Erythroblast (primary cell): ENCODE measurements around the gene UBE2G2.
A peak's percentile ranks its signal among the peaks of the same experiment; 100 is the strongest.

Experiments
- DNase-seq, 2 experiments: peaks; one replicate each; lab custom pipeline; 2025; lab: John Stamatoyannopoulos, UW
- GATA1 ChIP-seq: IDR thresholded peaks from 2 replicates; pipeline ENCODE4 v1.6.1; 2011; ENCODE audit warnings: low read depth, mild to moderate bottlenecking, control low read depth, low read length, moderate library complexity
- POLR2A ChIP-seq: IDR thresholded peaks from 2 replicates; pipeline ENCODE4 v1.6.1; 2011; ENCODE audit warnings: mild to moderate bottlenecking, low read length

UBE2G2 gene

GRCh38 chr21:44831227-44831860 is 29.7 kb upstream of the UBE2G2 start:
- DNase-seq: no peak
- TF ChIP-seq GATA1: no peak
- no peak for TF ChIP-seq POLR2A

DNA sequence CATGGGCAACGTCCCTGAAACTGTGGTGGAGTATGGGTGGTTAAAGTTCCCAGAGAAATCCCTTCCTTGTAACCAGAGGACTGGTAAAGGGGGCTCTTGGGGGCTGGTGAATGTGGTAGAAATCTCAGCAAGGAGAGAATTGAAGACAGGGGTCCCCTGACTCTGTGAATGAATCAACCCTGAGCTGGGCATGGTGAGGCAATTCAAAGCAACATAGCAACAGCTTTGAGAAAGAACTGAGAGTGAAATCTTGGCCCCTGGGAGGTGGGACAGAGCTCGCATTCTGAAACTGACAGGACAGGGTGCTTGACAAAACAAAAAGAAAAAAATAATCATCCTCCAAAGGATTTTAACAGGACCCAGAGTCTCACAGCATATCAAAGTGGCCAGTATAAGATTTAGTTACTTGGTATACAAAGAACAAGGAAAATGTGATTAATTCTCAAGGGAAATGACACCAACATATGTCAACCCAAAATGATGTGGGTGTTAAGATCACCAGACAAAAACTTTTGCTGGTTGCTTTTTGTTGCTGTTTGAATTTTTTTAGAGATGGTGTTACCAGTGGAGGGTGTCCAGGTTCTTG is 28.0 kb upstream of the UBE2G2 start:
- TF ChIP-seq GATA1: no peak
- TF ChIP-seq POLR2A: no peak
- DNase-seq: no peak

DNA sequence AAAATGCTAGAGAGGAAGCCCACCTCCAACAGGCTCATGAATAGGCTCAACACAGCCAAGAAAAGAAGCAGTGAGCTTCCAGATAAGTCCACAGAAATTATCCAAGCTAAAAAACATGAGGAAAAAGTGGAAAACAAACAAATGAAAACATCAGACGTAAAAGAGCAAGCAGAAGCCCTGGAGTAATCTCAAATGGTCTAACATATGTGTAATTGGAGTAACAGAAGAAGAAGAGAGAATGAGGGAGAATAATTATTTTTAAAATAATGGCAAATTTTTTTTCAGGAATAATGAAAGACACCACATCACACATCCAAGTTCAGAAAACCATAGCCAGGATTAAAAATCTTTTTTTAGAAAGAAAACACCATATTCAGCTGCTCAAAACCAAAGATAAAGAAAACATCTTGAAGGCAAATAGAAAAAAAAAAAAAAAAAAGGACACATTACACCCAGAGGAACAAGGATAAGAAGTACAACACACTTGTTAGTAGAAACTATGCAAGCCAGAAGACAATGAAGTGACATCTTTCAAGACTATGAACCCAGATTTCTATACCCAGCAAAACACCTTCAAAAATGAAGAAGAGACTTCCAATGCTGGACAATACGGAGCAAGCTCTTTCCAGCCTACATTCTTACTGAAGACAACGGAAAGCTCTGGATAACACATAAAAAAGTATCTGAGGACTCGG is 26.9 kb upstream of the UBE2G2 start:
- DNase-seq: peak in 1 of 2 experiments; percentile 35
- TF ChIP-seq POLR2A (no peak), GATA1 (no peak)

GRCh38 chr21:44823179-44823660 is 21.6 kb upstream of the UBE2G2 start:
- DNase-seq: no peak
- TF ChIP-seq POLR2A (no peak), GATA1 (no peak)

- DNase-seq: peak; percentile 37 to 39
These were observed 21.0 kb upstream of the UBE2G2 start for GRCh38 chr21:44822484-44823178.

DNA sequence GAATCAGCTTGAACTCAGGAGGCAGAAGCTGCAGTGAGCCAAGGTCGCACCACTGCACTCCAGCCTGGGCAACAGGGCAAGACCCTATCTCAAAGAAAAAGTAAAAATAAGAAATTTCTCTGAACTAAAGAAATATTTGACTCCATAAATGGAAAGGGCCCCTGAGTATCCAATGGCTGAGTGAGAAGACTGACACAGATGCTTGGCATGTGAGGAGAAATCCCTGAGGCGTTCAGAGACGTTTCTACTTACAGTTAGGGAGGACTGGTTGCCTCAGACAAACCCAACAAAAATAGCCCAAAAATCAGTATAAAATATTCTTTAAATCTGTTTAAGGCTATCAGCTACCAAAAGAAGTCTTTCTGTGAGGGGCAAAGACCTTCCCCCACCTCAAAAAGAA is 19.2 kb upstream of the UBE2G2 start:
- TF ChIP-seq GATA1: no peak
- no peak for TF ChIP-seq POLR2A
- DNase-seq: no peak

More at GRCh38 chr21:44822484-44823178, 21.0 kb upstream of the UBE2G2 start:
- TF ChIP-seq POLR2A (no peak), GATA1 (no peak)

DNA sequence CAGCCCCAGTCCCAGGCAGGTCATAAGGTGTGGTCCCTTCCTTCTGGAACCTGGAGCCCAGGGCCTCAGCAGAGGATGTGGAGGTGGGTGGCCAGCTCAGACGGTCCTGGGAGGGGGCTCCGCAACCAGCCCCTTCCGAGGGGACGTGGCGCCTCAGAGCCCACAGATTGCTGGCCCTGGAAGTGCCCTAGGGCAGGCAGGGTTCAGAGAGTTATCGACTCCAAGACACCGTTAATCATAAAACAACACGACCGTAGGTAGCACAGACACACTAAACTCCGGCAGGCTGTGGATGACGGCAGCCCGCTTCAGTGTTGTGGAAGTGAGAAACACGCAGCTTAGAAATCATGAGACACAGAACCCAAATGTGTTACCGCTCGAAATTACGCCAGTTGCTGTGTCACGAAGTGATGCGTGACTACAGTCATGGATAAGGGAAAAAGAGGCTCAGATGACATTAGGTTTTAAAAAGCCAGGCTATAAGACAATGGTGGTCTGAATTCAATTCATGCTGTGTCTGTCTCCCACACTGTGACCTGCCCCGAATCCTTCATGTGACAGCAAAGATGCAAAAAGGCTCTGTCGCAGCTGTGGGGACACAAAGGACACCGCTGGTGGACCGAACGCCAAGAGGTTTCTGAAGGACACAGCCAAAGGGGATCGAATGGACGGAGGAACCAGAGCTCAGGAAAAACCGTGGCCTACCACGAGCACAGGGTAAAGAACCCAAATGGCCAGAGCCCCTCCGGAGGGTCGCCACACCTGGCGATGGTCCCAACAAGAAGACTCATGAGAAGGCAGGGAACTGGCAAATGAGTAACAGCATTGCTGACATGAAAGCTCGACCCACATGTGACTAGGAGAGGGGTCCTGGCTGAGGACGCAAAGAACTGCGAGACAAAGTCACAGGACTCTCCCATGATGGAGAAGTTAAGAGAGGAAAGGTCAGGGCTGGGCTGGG is 17.9 kb upstream of the UBE2G2 start:
- TF ChIP-seq POLR2A (no peak), GATA1 (no peak)
- no peak for DNase-seq

GRCh38 chr21:44818640-44819011 is 17.0 kb upstream of the UBE2G2 start:
- TF ChIP-seq POLR2A: no peak
- no peak for TF ChIP-seq GATA1
- DNase-seq: no peak

- peak; percentile 92 to 95 for DNase-seq
- TF ChIP-seq POLR2A (peak; percentile 93), GATA1 (no peak)
These were observed 16.5 kb upstream of the UBE2G2 start, which contains the start of gene SUMO3 for GRCh38 chr21:44817914-44818639. Gene SUMO3 (minus strand): TSS chr21:44818062. CDS start chr21:44817968, 94 bp downstream.

GRCh38 chr21:44817506-44817880 is 15.9 kb upstream of the UBE2G2 start:
- peak; percentile 94 to 98 for DNase-seq
- no peak for TF ChIP-seq GATA1
- TF ChIP-seq POLR2A: no peak

- DNase-seq: no peak
- no peak for TF ChIP-seq POLR2A
- no peak for TF ChIP-seq GATA1
These were observed 15.3 kb upstream of the UBE2G2 start for GRCh38 chr21:44816761-44817505.
